GM12892 (cell line): ENCODE data around the gene NTSR1.

Experiments used
- POLR2A ChIP-seq: IDR thresholded peaks from 2 replicates; pipeline ENCODE4 v1.6.1; 2011; ENCODE audit warnings: low read depth, low read length, control low read depth
- POLR2AphosphoS5 ChIP-seq: IDR thresholded peaks from 2 replicates; pipeline ENCODE4 v1.6.1; 2011; ENCODE audit warnings: low read depth, low read length, control low read depth
- TAF1 ChIP-seq: IDR thresholded peaks from 2 replicates; pipeline ENCODE4 v1.6.1; 2011; ENCODE audit warnings: low read depth, mild to moderate bottlenecking, control low read depth, low read length, borderline replicate concordance

- TF ChIP-seq TAF1 (no peak), POLR2A (no peak), POLR2AphosphoS5 (no peak)
Observed at GRCh38 chr20:62779417-62779685, 70.7 kb downstream of the NTSR1 start.
